ENCODE data around the gene CYB5RL.

CYB5RL gene

DNA sequence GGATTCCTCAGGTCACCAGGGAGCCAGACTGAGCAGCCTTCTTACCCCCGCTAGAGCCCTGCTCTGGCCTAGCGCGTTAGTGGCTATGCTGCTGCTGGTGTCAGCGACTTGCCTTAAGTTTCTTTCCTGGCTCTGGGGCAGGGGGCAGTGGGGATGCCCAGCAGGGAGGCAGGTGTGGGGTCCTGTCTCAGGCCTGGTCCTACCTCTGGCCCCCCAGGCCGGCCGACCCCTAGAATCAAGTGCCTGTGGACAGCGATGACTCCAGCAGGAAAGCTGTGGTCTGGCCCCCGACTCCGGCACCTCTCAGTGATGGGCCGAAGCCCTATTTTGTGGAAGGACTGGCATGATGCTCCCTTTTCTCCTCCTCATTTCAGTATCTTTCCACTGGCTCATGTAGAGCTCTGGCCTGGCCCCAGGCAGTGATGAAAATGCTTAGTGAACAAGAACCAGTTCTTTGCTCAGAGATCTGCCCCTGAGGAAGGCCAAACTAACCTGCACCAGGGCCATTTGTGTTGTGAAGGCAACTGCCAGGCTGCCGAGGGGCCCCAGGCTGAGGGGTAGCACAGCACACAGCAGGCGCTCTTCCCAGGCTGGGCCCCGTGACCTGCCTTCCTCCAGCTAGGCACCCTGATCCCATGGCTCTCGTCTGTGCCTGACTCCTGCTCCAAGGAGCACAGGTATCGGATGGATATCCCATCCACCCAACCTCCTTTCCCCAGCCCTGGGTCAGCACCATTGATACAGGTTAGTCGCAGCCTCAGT is 23.8 kb upstream of the CYB5RL start:
- no peak overlapping the region for H3K4me3 ChIP-seq (replicated peaks; ENCODE audit: low read depth, low read length)
- DNase-seq (ENCODE audit: extremely low read depth, insufficient read length): no peak
- TF ChIP-seq, protein P1, sequence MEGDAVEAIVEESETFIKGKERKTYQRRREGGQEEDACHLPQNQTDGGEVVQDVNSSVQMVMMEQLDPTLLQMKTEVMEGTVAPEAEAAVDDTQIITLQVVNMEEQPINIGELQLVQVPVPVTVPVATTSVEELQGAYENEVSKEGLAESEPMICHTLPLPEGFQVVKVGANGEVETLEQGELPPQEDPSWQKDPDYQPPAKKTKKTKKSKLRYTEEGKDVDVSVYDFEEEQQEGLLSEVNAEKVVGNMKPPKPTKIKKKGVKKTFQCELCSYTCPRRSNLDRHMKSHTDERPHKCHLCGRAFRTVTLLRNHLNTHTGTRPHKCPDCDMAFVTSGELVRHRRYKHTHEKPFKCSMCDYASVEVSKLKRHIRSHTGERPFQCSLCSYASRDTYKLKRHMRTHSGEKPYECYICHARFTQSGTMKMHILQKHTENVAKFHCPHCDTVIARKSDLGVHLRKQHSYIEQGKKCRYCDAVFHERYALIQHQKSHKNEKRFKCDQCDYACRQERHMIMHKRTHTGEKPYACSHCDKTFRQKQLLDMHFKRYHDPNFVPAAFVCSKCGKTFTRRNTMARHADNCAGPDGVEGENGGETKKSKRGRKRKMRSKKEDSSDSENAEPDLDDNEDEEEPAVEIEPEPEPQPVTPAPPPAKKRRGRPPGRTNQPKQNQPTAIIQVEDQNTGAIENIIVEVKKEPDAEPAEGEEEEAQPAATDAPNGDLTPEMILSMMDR (IDR thresholded peaks at IDR 0.05; ENCODE audit: insufficient read depth, low read length, poor library complexity, severe bottlenecking): no peak
- peaks cover 11% of the 10 kb centered on the region for H3K36me3 ChIP-seq (ENCODE audit: control insufficient read depth, insufficient read depth, low read length)
- H3K27me3 ChIP-seq (replicated peaks; ENCODE audit: control insufficient read depth, insufficient read depth, low read length): no peaks in the 10 kb centered on the region

DNA sequence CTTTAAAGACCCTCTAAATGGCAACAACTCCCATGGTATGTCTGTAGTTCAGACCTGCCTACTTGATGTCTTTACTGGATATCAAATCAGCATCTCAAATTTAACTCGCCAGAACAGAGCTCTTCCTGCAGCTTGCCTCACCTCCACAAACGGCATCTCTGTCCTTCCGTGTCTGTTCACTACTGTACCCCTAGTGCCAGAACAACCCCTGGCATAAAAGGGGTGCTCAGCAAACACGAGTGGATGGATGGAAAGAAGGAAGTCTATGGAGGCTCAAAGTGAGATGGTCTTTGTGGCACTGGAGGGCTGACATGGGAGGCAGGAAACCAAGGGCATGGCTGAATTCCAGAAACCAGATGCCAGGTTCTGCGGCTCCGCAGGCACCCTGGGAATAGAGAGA is 22.9 kb upstream of the CYB5RL start:
- Histone ChIP-seq H3K36me3 (ENCODE audit: control insufficient read depth, insufficient read depth, low read length) (peaks cover 16% of the 10 kb centered on the region), H3K27me3 (replicated peaks; ENCODE audit: control insufficient read depth, insufficient read depth, low read length) (no peaks in the 10 kb centered on the region), H3K4me3 (replicated peaks; ENCODE audit: low read depth, low read length) (no peak overlapping the region)
- DNase-seq (ENCODE audit: extremely low read depth, insufficient read length): no peak
- TF ChIP-seq, protein P1 (IDR thresholded peaks at IDR 0.05; ENCODE audit: insufficient read depth, low read length, poor library complexity, severe bottlenecking): no peak

DNA sequence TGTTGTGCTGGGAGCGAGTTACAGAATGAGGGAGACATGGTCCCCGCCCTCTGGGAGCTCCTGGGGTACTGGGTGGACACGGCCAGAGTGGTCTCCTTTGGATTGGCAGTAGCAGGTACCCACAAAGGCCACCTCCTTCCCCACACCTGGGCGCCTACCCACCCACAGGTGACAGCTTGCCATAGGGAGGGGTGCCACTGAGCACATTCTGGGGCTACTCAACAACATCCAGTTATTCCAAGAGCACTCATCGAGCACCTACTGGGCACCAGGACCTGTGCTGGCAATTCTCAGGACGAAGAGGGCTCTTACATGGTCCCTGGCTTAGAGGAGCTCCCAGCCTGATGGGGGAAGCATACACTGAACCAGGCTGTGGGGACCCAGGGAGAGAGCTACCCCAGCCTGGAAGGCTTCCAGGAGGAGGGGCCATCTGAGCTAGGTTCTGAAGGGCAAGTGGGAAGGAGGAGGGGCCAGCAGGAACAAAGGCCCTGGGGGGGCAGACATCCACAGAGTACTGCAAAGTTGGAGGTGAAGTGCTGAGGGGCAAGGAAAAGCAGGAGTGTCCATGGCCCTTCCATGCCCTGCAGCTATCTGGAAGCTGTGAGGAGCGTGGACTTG is 22.1 kb upstream of the CYB5RL start:
- DNase-seq (ENCODE audit: extremely low read depth, insufficient read length): no peak
- H3K4me3 ChIP-seq (replicated peaks; ENCODE audit: low read depth, low read length): no peak overlapping the region
- no peaks in the 10 kb centered on the region for H3K27me3 ChIP-seq (replicated peaks; ENCODE audit: control insufficient read depth, insufficient read depth, low read length)
- TF ChIP-seq, protein P1 (IDR thresholded peaks at IDR 0.05; ENCODE audit: insufficient read depth, low read length, poor library complexity, severe bottlenecking): no peak
- H3K36me3 ChIP-seq (ENCODE audit: control insufficient read depth, insufficient read depth, low read length): peaks cover 20% of the 10 kb centered on the region

DNA sequence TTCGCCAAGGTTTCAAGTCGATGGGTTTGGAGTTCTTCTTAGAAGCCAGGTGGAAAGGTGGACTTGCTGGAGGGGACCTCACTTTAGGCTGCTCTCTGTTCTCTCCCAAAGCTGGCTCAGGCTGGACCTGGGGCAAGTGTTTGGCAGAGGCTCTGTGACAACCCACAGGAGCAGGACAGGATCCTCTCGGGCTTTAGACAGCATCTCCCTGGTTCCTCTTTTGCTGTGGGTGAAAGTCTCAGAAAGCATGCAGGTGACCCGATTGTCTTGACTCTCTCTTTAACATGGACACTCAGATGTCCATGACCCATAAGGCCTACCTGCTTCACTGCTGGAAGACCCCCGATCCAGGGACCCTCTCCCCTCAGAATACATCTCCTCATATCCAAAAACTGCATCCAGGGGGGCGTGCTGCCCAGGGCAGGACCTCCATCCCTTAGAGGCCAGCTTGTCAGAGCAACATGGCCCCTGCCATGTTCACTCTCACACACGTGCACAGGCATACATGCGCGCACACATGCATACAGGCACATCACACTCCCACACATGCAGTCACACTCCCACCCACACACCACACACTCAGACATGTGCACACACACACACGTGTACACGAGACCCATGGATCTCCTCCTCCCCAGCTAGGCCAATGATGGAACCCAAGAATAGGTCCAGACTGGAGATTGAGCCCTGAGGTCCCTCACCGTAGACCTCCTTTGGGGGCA is 21.4 kb upstream of the CYB5RL start:
- Histone ChIP-seq H3K27me3 (replicated peaks; ENCODE audit: control insufficient read depth, insufficient read depth, low read length) (no peaks in the 10 kb centered on the region), H3K36me3 (ENCODE audit: control insufficient read depth, insufficient read depth, low read length) (peaks cover 26% of the 10 kb centered on the region), H3K4me3 (replicated peaks; ENCODE audit: low read depth, low read length) (no peak overlapping the region)
- DNase-seq (ENCODE audit: extremely low read depth, insufficient read length): no peak
- TF ChIP-seq, protein P1 (IDR thresholded peaks at IDR 0.05; ENCODE audit: insufficient read depth, low read length, poor library complexity, severe bottlenecking): no peak

DNA sequence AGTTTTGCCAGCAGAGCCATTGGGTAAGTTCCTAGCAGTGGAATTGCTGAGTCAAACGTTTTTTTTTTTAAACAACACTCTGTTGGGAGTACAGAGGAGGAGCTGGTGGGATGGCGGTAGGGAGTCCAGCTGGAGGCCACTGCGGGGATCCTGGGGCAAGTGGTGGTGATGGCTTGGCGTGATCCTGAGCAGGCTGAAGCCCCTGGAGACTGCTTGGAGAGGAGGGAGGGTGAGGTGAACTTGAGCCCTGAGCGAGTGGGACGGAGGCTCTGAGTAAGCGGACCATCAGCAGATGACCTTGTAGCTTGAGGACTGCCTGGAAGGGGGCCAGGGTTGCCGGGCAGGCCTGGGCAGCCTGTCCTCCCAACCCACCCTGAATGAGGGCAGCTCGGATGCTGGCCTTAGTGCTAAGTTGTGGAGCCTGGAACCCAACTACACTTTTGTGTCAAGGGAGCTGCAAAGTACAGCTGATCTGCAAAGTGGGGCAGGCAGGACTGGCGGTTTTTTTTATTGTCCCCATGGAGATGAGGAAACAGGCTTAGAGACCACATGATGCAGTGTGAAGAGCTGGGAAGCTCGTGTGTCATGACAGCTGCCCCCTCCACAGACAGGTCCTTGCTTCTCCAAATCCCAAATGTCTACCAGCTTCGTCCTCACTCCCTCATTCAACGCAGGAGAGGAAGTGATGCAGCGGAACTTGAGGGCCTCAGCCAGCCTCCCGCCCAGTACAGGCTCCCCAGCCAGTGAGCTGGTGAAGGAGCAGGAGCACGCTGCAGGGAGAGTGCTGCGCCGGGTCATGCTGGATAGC is 20.4 kb upstream of the CYB5RL start:
- Histone ChIP-seq H3K36me3 (ENCODE audit: control insufficient read depth, insufficient read depth, low read length) (peaks cover 32% of the 10 kb centered on the region), H3K4me3 (replicated peaks; ENCODE audit: low read depth, low read length) (no peak overlapping the region), H3K27me3 (replicated peaks; ENCODE audit: control insufficient read depth, insufficient read depth, low read length) (no peaks in the 10 kb centered on the region)
- TF ChIP-seq, protein P1 (IDR thresholded peaks at IDR 0.05; ENCODE audit: insufficient read depth, low read length, poor library complexity, severe bottlenecking): no peak
- no peak for DNase-seq (ENCODE audit: extremely low read depth, insufficient read length)
